Stimulated activated CD8-positive, alpha-beta memory T cell treated with anti-CD3 and anti-CD28 coated beads, Interleukin-12 subunit alpha, Interleukin-12 subunit beta, amount 100 ng/mL, for 24 hours (primary cell): ENCODE results near the gene PPP1R3C.

Experiments used
- DNase-seq: peaks from one replicate; pipeline ENCODE4 v3.0.0-alpha.2; 2020; ENCODE audit errors: extremely low read depth

The PPP1R3C gene

GRCh38 chr10:91632671-91633550 is at the start of gene PPP1R3C:
Gene PPP1R3C (minus strand): TSS chr10:91633071. CDS start chr10:91632969, 102 bp downstream.
- no peak for DNase-seq

DNA sequence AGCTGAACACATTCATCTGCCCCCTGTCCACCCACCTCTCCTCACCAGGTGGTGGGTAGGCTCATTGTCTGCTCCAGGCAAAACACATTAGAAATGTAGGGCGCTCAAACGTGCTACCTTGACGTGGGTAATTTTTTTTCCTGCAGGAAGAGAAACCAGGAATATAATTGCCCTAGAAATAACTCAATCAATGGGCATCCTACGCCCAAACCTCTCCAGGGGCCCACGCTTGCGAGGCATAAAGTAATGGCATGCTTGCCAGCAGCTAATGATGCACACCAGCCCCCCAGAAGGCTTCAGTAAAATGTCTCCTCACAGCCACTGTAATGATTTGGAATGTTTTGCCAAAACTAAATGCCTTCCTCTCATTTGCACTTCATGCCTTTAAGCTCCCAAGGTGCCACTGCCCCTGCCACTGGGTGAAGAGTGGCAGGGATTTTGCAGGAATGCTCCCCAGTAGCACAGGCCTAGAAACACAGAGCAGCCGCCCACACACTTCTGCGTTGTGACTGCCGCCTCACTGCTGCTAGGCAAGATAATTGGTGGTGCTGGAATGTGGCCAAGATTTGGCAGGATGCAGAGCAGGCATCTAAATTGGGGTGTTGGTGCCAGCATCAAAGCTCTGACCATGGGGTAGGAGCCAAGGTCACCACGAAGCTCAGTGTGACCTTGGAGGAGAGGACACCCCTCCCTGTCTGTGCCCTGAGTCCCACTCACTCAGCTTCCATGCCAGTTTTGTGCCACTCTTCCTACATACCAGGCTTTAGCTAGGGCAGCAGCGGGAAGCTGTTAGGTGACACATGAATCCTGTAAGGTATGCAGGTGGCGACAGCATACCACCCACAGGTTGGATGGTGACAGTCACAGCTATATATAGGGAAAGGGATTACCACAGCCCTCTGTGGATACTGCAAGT is 48.7 kb upstream of the PPP1R3C start:
- DNase-seq, result no peak

GRCh38 chr10:91680487-91680886 is 47.6 kb upstream of the PPP1R3C start:
- DNase-seq, result no peak

DNA sequence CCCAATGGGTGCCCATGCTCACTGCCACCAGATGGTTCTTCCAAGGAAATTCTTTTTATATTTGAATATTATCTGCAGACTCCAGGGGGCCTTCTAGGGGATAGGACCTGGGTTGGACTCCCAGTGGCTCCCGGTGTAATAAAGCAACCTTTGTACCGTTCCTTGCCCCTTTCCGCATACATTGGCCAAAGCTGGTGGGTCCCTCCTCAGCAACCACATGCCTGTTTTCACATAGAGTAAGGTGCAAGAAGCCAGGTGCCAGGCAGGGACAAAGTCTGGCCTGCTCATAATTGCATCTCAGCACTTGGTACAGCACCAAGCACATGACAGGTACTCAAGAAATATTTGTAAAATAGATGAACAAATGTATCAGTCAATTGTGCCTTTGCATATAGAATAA is 46.4 kb upstream of the PPP1R3C start:
- DNase-seq, result no peak

DNA sequence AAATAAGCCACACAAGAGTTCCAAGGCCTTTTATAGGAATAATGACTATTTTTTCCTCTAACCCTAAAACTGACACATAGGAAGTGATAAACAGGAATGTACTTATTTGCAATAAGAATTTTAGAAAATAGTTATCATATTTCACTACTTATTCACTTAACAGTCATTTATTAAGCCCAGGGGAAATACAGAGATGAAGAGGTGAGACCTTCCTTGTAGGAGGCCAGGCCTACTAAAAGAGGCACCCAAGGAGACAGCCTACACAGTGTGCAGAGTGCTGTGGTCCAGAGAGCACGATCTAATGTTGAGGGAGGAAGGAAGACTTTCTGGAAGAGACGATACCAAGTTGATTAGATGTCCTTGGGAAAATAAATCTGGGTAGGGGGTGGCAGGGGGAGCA is 45.0 kb upstream of the PPP1R3C start:
- no peak for DNase-seq

- no peak for DNase-seq
Measured at GRCh38 chr10:91672021-91672608, 39.2 kb upstream of the PPP1R3C start.

- DNase-seq, result no peak
Measured at GRCh38 chr10:91668913-91669312, 36.0 kb upstream of the PPP1R3C start.

GRCh38 chr10:91665842-91666241 is 33.0 kb upstream of the PPP1R3C start:
- DNase-seq, result no peak

DNA sequence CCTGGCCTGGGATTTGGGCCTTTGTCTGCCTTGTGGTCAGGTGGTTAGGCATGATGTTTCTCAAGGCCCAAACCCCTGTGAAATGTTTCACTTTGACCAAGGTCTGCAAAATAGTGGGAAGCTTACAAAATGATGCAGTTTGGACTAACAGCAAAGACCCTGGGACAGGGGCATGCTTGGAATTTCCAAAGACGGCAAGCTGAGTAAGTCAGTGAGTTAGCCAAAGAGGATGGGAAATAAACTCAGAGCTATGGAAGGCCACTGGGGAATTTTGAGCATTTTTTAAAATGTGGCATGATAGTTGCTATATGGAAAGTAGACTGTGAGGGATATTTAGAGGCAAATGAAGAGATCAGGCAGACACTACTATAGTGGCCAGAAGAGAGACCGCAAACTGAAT is 31.6 kb upstream of the PPP1R3C start:
- no peak for DNase-seq

GRCh38 chr10:91662993-91663392 is 30.1 kb upstream of the PPP1R3C start:
- DNase-seq, result no peak

GRCh38 chr10:91653219-91653870 is 20.5 kb upstream of the PPP1R3C start:
- DNase-seq, result no peak

DNA sequence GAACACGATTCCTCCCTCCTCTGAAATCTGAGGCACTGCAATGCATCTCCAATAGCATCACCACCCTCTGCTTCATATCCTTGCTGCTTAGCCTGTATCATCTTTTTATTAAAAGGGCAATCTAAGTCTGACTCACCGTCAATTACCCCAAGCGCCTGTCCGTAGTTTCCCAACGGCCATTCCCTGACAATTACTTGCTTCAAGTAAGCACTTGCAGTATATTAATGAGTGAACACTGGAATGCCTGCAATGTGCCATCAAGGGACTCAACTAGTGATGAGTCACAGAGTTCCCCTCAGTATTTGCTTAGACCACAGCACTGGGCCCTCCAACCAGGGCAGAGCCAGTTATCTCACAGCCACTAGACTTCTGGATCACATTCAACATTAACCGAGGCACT is 19.5 kb upstream of the PPP1R3C start:
- no peak for DNase-seq

- no peak for DNase-seq
Measured at GRCh38 chr10:91643700-91644099, 10.8 kb upstream of the PPP1R3C start.

DNA sequence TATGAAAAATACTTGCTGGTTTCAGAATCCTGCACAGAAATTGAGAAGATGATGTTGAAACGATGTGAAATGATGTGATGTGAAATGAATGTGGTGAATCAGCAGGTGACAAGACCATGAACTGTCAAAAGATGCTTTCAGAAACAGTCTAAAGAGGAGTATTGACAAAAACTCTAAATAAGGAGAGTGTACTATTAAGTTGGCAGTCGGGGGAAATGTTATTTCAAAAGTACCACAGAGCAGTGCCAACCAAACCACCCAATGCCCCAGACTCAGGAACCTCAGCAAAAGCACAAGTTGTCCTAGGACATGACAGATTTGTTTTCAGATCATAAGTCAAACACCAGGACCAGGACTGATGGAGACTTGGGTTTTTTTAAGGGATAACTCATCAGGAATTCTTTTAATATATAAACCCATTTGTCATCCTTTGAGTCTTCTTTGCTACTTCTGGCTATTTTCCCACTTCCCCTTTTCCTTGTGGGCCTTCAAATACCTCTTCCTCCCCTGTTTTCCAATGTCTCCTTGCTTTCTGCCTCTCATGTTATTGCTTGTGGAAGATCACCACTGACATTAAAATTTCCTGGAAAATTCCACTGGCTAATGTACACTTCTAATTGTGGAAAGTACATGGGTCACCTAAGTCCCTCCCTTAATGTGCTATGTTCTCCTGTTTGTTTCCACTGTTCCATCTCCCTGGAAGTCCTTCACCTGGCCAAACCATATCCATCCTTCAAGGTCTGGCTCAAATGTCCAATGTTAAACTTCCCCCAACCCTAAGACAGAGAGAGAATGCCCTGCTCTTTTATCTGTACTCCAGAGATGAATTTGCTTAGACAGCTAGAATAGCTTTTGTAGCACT is 10.2 kb upstream of the PPP1R3C start:
- DNase-seq, result no peak

- DNase-seq, result no peak
Measured at GRCh38 chr10:91636892-91637291, 4.0 kb upstream of the PPP1R3C start.

- DNase-seq, result no peak
Measured at GRCh38 chr10:91635401-91636400, 2.8 kb upstream of the PPP1R3C start.

DNA sequence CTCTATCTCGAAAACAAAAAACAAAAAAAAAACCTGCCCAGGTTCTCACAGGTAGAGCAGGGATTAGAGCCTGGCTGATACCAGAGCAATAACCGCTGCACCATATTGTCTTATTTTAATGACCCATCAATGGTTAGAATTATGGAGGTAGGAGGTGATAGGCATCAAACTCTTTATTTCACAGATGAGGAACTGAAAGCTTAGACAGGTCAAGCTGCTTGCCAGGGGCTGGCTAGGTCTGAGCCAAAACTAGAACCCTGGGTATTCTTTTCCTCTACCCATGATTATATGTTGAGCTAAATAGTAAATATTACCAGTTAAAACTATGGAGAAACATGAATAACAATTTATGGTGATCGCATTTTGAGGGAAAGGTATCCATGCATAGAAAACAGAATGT is 2.0 kb upstream of the PPP1R3C start:
- DNase-seq, result no peak

GRCh38 chr10:91634246-91634645 is 1.4 kb upstream of the PPP1R3C start:
- no peak for DNase-seq

GRCh38 chr10:91630625-91631024 is 2.2 kb downstream of the PPP1R3C start:
- no peak for DNase-seq
